CD4-positive, CD25-positive, alpha-beta regulatory T cell (primary cell): ENCODE data around the gene RAP1GDS1. TPM values are rescaled to one million over a fixed set of nuclear protein-coding genes. Genes with fewer than 3 reads are reported as not detected.

Source experiments
- ATAC-seq, 2 donors: fragments of 150-1000 bp; cut with Tn5 transposase; one replicate each; pipeline ENCODE4 v1.10.0; 2021; ENCODE audit warnings: low read depth in 2 of 2, moderate number of reproducible peaks in 2 of 2, moderate library complexity in 1 of 2
- DNase-seq, 3 donors: peaks; one replicate each; pipeline versions ENCODE4 v3.0.0 to v3.0.0-alpha.2; 2012 to 2022; ENCODE audit warnings: mixed read lengths in 1 of 3
- H3K27ac ChIP-seq: one replicate; pipeline ENCODE4 v1.7.0; 2013; ENCODE audit warnings: mild to moderate bottlenecking, low read length; ENCODE audit not compliant: insufficient read depth, poor library complexity, severe bottlenecking
- H3K27me3 ChIP-seq: one replicate; pipeline ENCODE4 v1.7.0; 2013; ENCODE audit warnings: low read length; ENCODE audit not compliant: control insufficient read depth, insufficient read depth
- H3K36me3 ChIP-seq: one replicate; pipeline ENCODE4 v1.7.0; 2013; ENCODE audit warnings: mild to moderate bottlenecking, low read length, moderate library complexity; ENCODE audit not compliant: control insufficient read depth, insufficient read depth
- H3K4me1 ChIP-seq: 2 replicates; pipeline ENCODE4 v1.7.0; 2013; ENCODE audit warnings: mild to moderate bottlenecking, low read length; ENCODE audit not compliant: insufficient read depth, control insufficient read depth, poor library complexity, severe bottlenecking
- H3K4me3 ChIP-seq: one replicate; pipeline ENCODE4 v1.7.0; 2013; ENCODE audit warnings: low read depth, mild to moderate bottlenecking, low read length, moderate library complexity
- H3K9me3 ChIP-seq, 2 experiments: 1 replicate in 1 of 2; 2 replicates in 1 of 2; pipeline ENCODE4 v1.7.0; 2013; ENCODE audit warnings: low read length in 2 of 2, mild to moderate bottlenecking in 1 of 2, moderate library complexity in 1 of 2; ENCODE audit not compliant: control insufficient read depth in 2 of 2
- H3K27ac Mint-ChIP-seq, 3 donors: one replicate each; pipeline ENCODE4 v1.8.0; 2020 to 2022; ENCODE audit warnings: mild to moderate bottlenecking in 3 of 3, mixed read lengths in 3 of 3, moderate library complexity in 2 of 3
- H3K27me3 Mint-ChIP-seq: one replicate; pipeline ENCODE4 v1.8.0; 2022; ENCODE audit warnings: mild to moderate bottlenecking, mixed read lengths
- H3K36me3 Mint-ChIP-seq: one replicate; pipeline ENCODE4 v1.8.0; 2020; ENCODE audit warnings: mixed read lengths
- H3K4me1 Mint-ChIP-seq, 4 donors: one replicate each; pipeline ENCODE4 v1.8.0; 2020 to 2022; ENCODE audit warnings: mixed read lengths in 4 of 4, mild to moderate bottlenecking in 1 of 4
- H3K4me3 Mint-ChIP-seq, 4 donors: one replicate each; pipeline ENCODE4 v1.8.0; 2020 to 2022; ENCODE audit warnings: mild to moderate bottlenecking in 4 of 4, mixed read lengths in 4 of 4, moderate library complexity in 3 of 4
- H3K9me3 Mint-ChIP-seq, 7 donors: one replicate each; pipeline ENCODE4 v1.8.0; 2020 to 2022; ENCODE audit warnings: mixed read lengths in 7 of 7, mild to moderate bottlenecking in 3 of 7, moderate library complexity in 2 of 7
- polyA plus RNA-seq, 4 donors: library from polyadenylated mRNA; unstranded; fragments of 300-500 nt; fragmentation: Illumina TruSeq; gene quantifications; one replicate each; pipeline ENCODE4 v1.2.3, GENCODE V29; 2021
- total RNA-seq: library from RNA; stranded (reverse); gene quantifications from one replicate; pipeline ENCODE4 v1.2.3, GENCODE V29; 2022

RAP1GDS1 gene
- total and polyA plus RNA-seq, 5 donors from 2014 or later = 40.4 to 68.8 (median 52.3) TPM

GRCh38 chr4:98462487-98462886, 201.3 kb downstream of the RAP1GDS1 start:
- Histone ChIP-seq H3K36me3 (no peaks in the 10 kb centered on the region), H3K9me3 (no peaks in the 10 kb centered on the region), H3K4me3 (no peak overlapping the region), H3K4me1 (peaks cover under 1% of the 10 kb centered on the region), H3K27ac (no peak overlapping the region), H3K27me3 (no peaks in the 10 kb centered on the region)
- peaks cover 2 to 10% (median 8%) of the 10 kb centered on the region in 4 donors for H3K4me1 Mint-ChIP-seq
- no peak overlapping the region for H3K27ac Mint-ChIP-seq
- ATAC-seq = no peak
- H3K27me3 Mint-ChIP-seq = no peaks in the 10 kb centered on the region
- H3K36me3 Mint-ChIP-seq = no peaks in the 10 kb centered on the region
- no peak for DNase-seq
- peaks cover 0 to 9% (median 0%) of the 10 kb centered on the region in 7 donors for H3K9me3 Mint-ChIP-seq
- no peak overlapping the region for H3K4me3 Mint-ChIP-seq

- H3K9me3 ChIP-seq = no peaks in the 10 kb centered on the region
- H3K27me3 Mint-ChIP-seq = no peaks in the 10 kb centered on the region
- peak overlapping the region in 2 of 4 donors; percentile 13 to 79 for H3K4me3 Mint-ChIP-seq
- peaks cover 10% of the 10 kb centered on the region for H3K36me3 ChIP-seq
- no peaks in the 10 kb centered on the region for H3K27me3 ChIP-seq
- peaks cover 10 to 22% (median 12%) of the 10 kb centered on the region in 4 donors for H3K4me1 Mint-ChIP-seq
- H3K36me3 Mint-ChIP-seq = peaks cover 19% of the 10 kb centered on the region
- H3K27ac Mint-ChIP-seq = peak overlapping the region in 2 of 3 donors; percentile 32 to 87
- no peak for DNase-seq
- no peak overlapping the region for H3K27ac ChIP-seq
- no peak for ATAC-seq
- no peaks in the 10 kb centered on the region for H3K9me3 Mint-ChIP-seq
- H3K4me1 ChIP-seq = peaks cover 8% of the 10 kb centered on the region
- peak overlapping the region; percentile 72 for H3K4me3 ChIP-seq
Observed at GRCh38 chr4:98466868-98467599, 205.8 kb downstream of the RAP1GDS1 start.

- Histone ChIP-seq H3K9me3 (no peaks in the 10 kb centered on the region), H3K4me1 (peaks cover 8% of the 10 kb centered on the region), H3K27ac (no peak overlapping the region), H3K4me3 (peak overlapping the region; percentile 72), H3K36me3 (peaks cover 14% of the 10 kb centered on the region), H3K27me3 (no peaks in the 10 kb centered on the region)
- ATAC-seq (peak; percentile 88), DNase-seq (peak; percentile 46 to 86 (median 66))
- Mint-ChIP-seq H3K27ac (peak overlapping the region; percentile 32 to 87 (median 53)), H3K4me3 (peak overlapping the region; percentile 13 to 79 (median 54)), H3K9me3 (no peaks in the 10 kb centered on the region), H3K36me3 (peaks cover 25% of the 10 kb centered on the region), H3K27me3 (no peaks in the 10 kb centered on the region), H3K4me1 (peaks cover 10 to 22% (median 12%) of the 10 kb centered on the region in 4 donors)
Observed at GRCh38 chr4:98467627-98468072, 206.5 kb downstream of the RAP1GDS1 start.

GRCh38 chr4:98468709-98469108, 207.5 kb downstream of the RAP1GDS1 start:
- Mint-ChIP-seq H3K4me1 (peaks cover 10 to 22% (median 12%) of the 10 kb centered on the region in 4 donors), H3K4me3 (no peak overlapping the region)
- ATAC-seq = no peak

GRCh38 chr4:98469771-98470170, 208.6 kb downstream of the RAP1GDS1 start:
- Histone ChIP-seq H3K27me3 (no peaks in the 10 kb centered on the region), H3K4me3 (no peak overlapping the region), H3K27ac (no peak overlapping the region), H3K9me3 (no peaks in the 10 kb centered on the region), H3K4me1 (peaks cover 8% of the 10 kb centered on the region), H3K36me3 (peaks cover 17% of the 10 kb centered on the region)
- no peak overlapping the region for H3K27ac Mint-ChIP-seq
- peaks cover 10 to 22% (median 12%) of the 10 kb centered on the region in 4 donors for H3K4me1 Mint-ChIP-seq
- H3K27me3 Mint-ChIP-seq = no peaks in the 10 kb centered on the region
- no peak for DNase-seq
- no peak for ATAC-seq
- no peak overlapping the region for H3K4me3 Mint-ChIP-seq
- no peaks in the 10 kb centered on the region for H3K9me3 Mint-ChIP-seq
- peaks cover 39% of the 10 kb centered on the region for H3K36me3 Mint-ChIP-seq

More at GRCh38 chr4:98468709-98469108, 207.5 kb downstream of the RAP1GDS1 start:
- Mint-ChIP-seq H3K27ac (peak overlapping the region in 2 of 3 donors; percentile 31 to 69), H3K9me3 (no peaks in the 10 kb centered on the region), H3K36me3 (peaks cover 32% of the 10 kb centered on the region), H3K27me3 (no peaks in the 10 kb centered on the region)
- no peak overlapping the region for H3K27ac ChIP-seq
- no peaks in the 10 kb centered on the region for H3K9me3 ChIP-seq
- no peaks in the 10 kb centered on the region for H3K27me3 ChIP-seq
- H3K4me1 ChIP-seq = peaks cover 8% of the 10 kb centered on the region
- H3K4me3 ChIP-seq = no peak overlapping the region
- peaks cover 16% of the 10 kb centered on the region for H3K36me3 ChIP-seq
- DNase-seq = no peak

- no peak for DNase-seq
- Mint-ChIP-seq H3K36me3 (peaks cover 45% of the 10 kb centered on the region), H3K4me3 (no peak overlapping the region), H3K27ac (peak overlapping the region in 1 of 3 donors; percentile 43), H3K27me3 (no peaks in the 10 kb centered on the region), H3K9me3 (no peaks in the 10 kb centered on the region), H3K4me1 (peaks cover 9 to 22% (median 11%) of the 10 kb centered on the region in 4 donors)
- Histone ChIP-seq H3K9me3 (no peaks in the 10 kb centered on the region), H3K27me3 (no peaks in the 10 kb centered on the region), H3K36me3 (peaks cover 17% of the 10 kb centered on the region), H3K4me3 (no peak overlapping the region), H3K27ac (no peak overlapping the region), H3K4me1 (peaks cover 8% of the 10 kb centered on the region)
- no peak for ATAC-seq
Observed at GRCh38 chr4:98470366-98470765, 209.2 kb downstream of the RAP1GDS1 start.

- peaks cover 46% of the 10 kb centered on the region for H3K36me3 Mint-ChIP-seq
- no peaks in the 10 kb centered on the region for H3K9me3 ChIP-seq
- DNase-seq (no peak), ATAC-seq (no peak)
- H3K27me3 ChIP-seq = no peaks in the 10 kb centered on the region
- H3K27ac ChIP-seq = no peak overlapping the region
- no peak overlapping the region for H3K4me3 Mint-ChIP-seq
- H3K9me3 Mint-ChIP-seq = no peaks in the 10 kb centered on the region
- H3K4me1 ChIP-seq = peaks cover 8% of the 10 kb centered on the region
- H3K4me3 ChIP-seq = no peak overlapping the region
- no peaks in the 10 kb centered on the region for H3K27me3 Mint-ChIP-seq
- H3K27ac Mint-ChIP-seq = peak overlapping the region in 2 of 3 donors; percentile 21 to 43
- peaks cover 6 to 22% (median 11%) of the 10 kb centered on the region in 4 donors for H3K4me1 Mint-ChIP-seq
- peaks cover 17% of the 10 kb centered on the region for H3K36me3 ChIP-seq
Observed at GRCh38 chr4:98470831-98471230, 209.6 kb downstream of the RAP1GDS1 start.
